Activated CD4-positive, alpha-beta T cell treated with anti-CD3 and anti-CD28 coated beads, Interleukin-2, amount 10 ng/mL, durations not matched to agents 24 days and 14 days (primary cell): ENCODE data around the gene RAB17. TPM values are rescaled to one million over a fixed set of nuclear protein-coding genes. Genes with fewer than 3 reads are reported as not detected.
A peak's percentile ranks its signal among the peaks of the same experiment; 100 is the strongest.
"Not testable (repeated sequence)": the region's sequence is repeated elsewhere in the genome, so short reads cannot be mapped to it uniquely, and the experiment has no call there.

ENCODE experiments used
- DNase-seq: peaks from one replicate; pipeline ENCODE4 v3.0.0; 2022
- H3K27ac Mint-ChIP-seq: one replicate; pipeline ENCODE4 v1.8.0; 2022; ENCODE audit warnings: mild to moderate bottlenecking, mixed read lengths
- H3K27me3 Mint-ChIP-seq: one replicate; pipeline ENCODE4 v1.8.0; 2022; ENCODE audit warnings: mixed read lengths
- H3K36me3 Mint-ChIP-seq: one replicate; pipeline ENCODE4 v1.8.0; 2022; ENCODE audit warnings: low read depth, mild to moderate bottlenecking, mixed read lengths
- H3K4me1 Mint-ChIP-seq: one replicate; pipeline ENCODE4 v1.8.0; 2021; ENCODE audit warnings: mixed read lengths
- H3K4me3 Mint-ChIP-seq: one replicate; pipeline ENCODE4 v1.8.0; 2022; ENCODE audit warnings: mild to moderate bottlenecking, moderate library complexity, mixed read lengths
- H3K9me3 Mint-ChIP-seq: one replicate; pipeline ENCODE4 v1.8.0; 2021; ENCODE audit warnings: mixed read lengths
- intact Hi-C: fragments of 100-400 bp; cut with micrococcal nuclease; formaldehyde crosslinking; loops from one replicate; pipeline ENCODE4 v1.15.1; 2023
- total RNA-seq: library from RNA; stranded (reverse); gene quantifications from 2 replicates; pipeline ENCODE4 v1.2.3, GENCODE V29; 2022

Gene RAB17
- total RNA-seq, 1 donor from 2014 or later, result 0.26 TPM

- Mint-ChIP-seq H3K9me3 (no peaks in the 10 kb centered on the region), H3K36me3 (no peaks in the 10 kb centered on the region), H3K4me1 (peaks cover 19% of the 10 kb centered on the region), H3K27ac (no peak overlapping the region), H3K27me3 (no peaks in the 10 kb centered on the region), H3K4me3 (no peak overlapping the region)
- DNase-seq, result no peak
- intact Hi-C loops, result no loop called here
These were observed 8.1 kb upstream of the RAB17 start for GRCh38 chr2:237598468-237599208.

DNA sequence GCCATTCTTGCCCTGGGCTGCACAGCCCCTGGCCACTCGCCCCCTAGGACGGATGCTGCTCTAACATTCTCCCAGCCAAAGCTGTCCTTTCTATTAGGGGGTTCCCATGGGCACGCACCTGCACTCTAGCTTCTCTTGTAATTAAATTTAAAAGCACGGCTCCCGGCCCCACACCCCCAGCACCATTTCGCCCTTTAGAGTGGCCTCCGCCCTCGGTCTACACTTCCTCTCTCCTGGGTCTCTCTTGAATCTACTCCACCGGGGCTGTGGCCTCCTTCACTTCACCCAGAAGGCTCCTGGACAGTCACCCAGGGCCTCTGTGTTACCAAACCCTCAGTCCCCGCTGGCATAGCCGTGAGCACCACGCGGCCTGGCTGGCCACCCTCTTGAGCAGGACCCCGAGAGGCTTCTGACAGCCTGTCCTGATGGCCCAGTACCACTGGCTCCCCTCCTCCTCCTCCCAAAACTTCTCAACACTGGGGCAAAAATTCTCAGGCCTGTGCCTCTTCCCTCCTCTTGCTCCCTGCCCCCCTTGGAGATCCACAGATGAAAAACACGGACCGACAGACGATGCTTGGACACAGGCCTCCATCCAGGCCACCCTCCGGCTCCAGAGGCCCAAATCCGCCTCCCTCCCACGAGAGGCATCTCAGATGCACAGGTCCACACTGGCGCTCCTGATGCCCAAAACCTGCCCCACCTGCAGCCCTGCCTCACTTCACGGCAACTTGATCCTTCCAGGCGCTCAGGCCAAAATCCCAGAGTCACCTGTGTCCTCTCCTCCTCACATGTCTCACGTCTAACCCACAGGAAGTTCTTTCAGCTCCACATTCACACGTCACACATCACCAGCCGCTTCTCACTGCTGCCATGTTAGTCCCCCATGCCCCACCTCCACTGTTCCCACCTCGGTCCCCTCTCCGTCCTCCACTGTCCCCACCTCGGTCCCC, 6.9 kb upstream of the RAB17 start:
- intact Hi-C loops, result no loop called here
- Mint-ChIP-seq H3K27me3 (no peaks in the 10 kb centered on the region), H3K27ac (peak overlapping the region; percentile 41), H3K4me3 (no peak overlapping the region), H3K9me3 (no peaks in the 10 kb centered on the region), H3K36me3 (no peaks in the 10 kb centered on the region), H3K4me1 (peaks cover 7% of the 10 kb centered on the region)
- no peak for DNase-seq

GRCh38 chr2:237596520-237597195, 6.1 kb upstream of the RAB17 start:
- no peak overlapping the region for H3K27ac Mint-ChIP-seq
- no peaks in the 10 kb centered on the region for H3K9me3 Mint-ChIP-seq
- no peak for DNase-seq
- H3K36me3 Mint-ChIP-seq, result no peaks in the 10 kb centered on the region
- H3K4me3 Mint-ChIP-seq, result no peak overlapping the region
- no peaks in the 10 kb centered on the region for H3K27me3 Mint-ChIP-seq
- intact Hi-C loops, result no loop called here
- H3K4me1 Mint-ChIP-seq, result peaks cover 6% of the 10 kb centered on the region

GRCh38 chr2:237595829-237596519, 5.4 kb upstream of the RAB17 start:
- H3K27me3 Mint-ChIP-seq, H3K36me3 Mint-ChIP-seq: not testable (repeated sequence)
- peaks cover 12% of the 10 kb centered on the region for H3K4me1 Mint-ChIP-seq

DNA sequence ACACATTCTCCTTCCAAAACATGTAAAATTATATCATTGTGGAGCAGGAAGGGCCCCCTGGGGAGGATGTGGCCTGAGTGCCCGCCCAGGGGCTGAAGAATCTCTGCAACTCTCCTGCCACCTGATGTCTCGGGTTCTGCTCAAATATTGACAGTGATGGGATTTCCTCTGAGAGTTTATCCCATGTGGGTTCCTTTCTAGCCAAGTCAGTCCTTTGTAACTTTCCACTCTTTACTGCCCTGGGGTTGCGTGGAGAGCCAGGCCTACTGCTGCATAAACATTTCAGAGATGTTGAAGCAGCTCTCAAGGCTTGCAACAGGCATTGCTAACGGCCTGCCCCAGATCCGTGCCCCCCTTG, 4.0 kb upstream of the RAB17 start:
- Mint-ChIP-seq H3K27ac (no peak overlapping the region), H3K36me3 (no peaks in the 10 kb centered on the region), H3K27me3 (peaks cover 5% of the 10 kb centered on the region), H3K4me1 (peaks cover 16% of the 10 kb centered on the region), H3K9me3 (no peaks in the 10 kb centered on the region), H3K4me3 (no peak overlapping the region)
- no peak for DNase-seq
- intact Hi-C loops, result no loop called here

More at GRCh38 chr2:237595829-237596519, 5.4 kb upstream of the RAB17 start:
- H3K9me3 Mint-ChIP-seq, DNase-seq, intact Hi-C loops, H3K4me3 Mint-ChIP-seq, H3K27ac Mint-ChIP-seq: not testable (repeated sequence)

DNA sequence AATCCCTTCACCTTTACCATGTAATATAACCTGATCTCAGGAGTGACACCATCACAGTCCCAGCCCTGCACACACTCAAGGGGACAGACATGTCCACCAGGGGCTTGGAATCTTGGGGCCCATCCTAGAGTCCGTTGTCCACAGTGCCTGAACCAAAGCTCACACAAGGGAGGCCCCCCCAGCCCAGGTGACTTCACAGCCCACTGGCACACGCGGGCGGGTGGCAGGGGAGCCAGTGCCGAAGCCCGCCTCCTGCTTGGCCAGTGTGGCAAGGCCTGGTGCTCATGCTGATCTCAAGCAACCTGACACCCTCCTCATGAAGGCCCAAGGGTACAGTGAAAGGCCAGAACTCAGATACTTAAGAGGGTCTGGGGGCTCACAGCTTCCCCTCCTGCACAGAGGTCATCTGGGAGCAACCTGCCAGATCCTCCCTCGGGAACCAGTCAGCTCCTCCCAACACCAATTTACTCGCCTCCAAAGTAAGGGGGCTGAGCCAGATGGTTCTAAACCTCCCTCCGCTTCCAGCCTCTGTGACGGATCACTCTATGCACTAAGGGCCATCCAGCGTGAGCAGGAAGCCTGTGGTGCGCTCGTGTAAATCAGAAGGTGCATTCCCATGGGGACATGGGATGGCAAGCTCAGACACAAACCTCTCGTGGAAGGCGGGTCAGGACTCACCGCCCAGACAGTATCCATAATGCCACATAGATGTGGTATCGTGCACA, 3.2 kb upstream of the RAB17 start:
- intact Hi-C loops, result no loop called here
- H3K27ac Mint-ChIP-seq, result no peak overlapping the region
- H3K9me3 Mint-ChIP-seq, result no peaks in the 10 kb centered on the region
- H3K36me3 Mint-ChIP-seq, result no peaks in the 10 kb centered on the region
- H3K27me3 Mint-ChIP-seq, result peaks cover 9% of the 10 kb centered on the region
- no peak for DNase-seq
- peaks cover 16% of the 10 kb centered on the region for H3K4me1 Mint-ChIP-seq
- H3K4me3 Mint-ChIP-seq, result no peak overlapping the region

- peaks cover 14% of the 10 kb centered on the region for H3K4me1 Mint-ChIP-seq
- H3K9me3 Mint-ChIP-seq, result no peaks in the 10 kb centered on the region
- H3K27me3 Mint-ChIP-seq, result peaks cover 9% of the 10 kb centered on the region
- no peak overlapping the region for H3K4me3 Mint-ChIP-seq
- DNase-seq, result no peak
- H3K36me3 Mint-ChIP-seq, result no peaks in the 10 kb centered on the region
- no peak overlapping the region for H3K27ac Mint-ChIP-seq
- intact Hi-C loops, result no loop called here
These were observed 2.5 kb upstream of the RAB17 start for GRCh38 chr2:237593036-237593435.

DNA sequence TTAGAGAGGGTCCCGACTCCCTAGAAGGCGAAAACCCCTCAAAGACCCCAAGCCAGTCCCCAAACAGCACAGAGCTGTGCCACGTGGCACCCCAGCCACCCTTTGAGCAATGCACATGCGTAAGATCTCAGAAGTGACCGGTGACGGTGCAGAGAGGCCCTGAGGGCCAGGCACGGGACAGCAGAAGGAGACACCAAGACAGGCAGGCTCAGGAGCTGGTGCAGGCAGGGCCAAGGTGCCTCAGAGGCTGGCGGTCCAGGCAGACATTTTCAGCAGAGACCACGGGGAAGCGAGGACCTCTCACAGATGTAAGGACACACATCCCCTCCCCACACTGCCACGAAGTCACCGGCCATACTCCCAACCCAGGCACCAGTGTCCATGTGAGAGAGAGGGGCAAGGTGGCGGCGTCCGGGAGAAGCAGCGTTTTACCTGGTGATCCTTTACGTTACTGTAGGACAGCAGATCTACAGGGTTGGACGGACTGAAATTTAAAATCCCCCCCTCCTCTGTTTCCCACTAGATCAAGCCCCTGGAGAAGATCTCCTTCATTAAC, 2.0 kb upstream of the RAB17 start:
- intact Hi-C loops, result no loop called here
- Mint-ChIP-seq H3K36me3 (no peaks in the 10 kb centered on the region), H3K9me3 (no peaks in the 10 kb centered on the region), H3K27me3 (peaks cover 10% of the 10 kb centered on the region), H3K4me3 (no peak overlapping the region), H3K4me1 (peaks cover 10% of the 10 kb centered on the region), H3K27ac (no peak overlapping the region)
- DNase-seq, result no peak

DNA sequence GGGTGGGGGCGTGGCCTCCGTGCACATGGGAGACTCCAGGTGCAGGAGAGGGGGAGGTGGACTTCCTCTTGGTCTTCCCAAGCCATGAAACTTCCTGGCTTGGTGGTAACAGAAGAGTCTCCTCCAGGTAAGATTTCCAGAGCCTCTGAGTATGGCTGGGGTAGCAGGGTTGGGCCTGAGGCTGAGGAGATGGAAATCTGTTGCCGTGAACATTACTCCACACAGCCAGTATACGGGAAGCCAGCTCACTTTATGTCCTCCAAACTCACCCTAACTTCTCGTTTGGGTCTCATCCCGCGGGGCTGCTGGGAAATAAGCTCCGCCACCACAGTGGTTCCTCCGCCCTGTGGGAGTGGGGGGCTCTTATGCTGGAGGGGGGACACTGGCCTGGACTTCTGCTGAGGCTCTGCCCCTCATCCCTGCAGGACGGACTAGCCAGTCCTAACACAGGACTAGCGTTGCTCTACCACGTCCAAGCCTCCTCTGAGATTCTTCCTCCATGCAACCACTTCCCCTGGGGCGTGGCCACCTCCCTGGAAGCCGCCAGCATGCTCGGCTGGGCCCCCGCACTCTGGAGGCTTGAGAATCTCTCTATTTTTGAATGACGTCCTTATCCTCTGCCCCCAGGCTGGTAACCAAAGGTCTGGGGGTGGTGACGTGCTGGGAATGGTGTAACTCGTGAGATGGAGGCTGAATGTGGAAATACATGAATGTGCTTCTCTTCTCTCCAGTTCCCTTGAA, 777 bp upstream of the RAB17 start:
- peaks cover 14% of the 10 kb centered on the region for H3K27me3 Mint-ChIP-seq
- H3K9me3 Mint-ChIP-seq, result no peaks in the 10 kb centered on the region
- H3K4me1 Mint-ChIP-seq, result peaks cover 10% of the 10 kb centered on the region
- peak overlapping the region; percentile 32 for H3K27ac Mint-ChIP-seq
- intact Hi-C loops, result no loop called here
- H3K36me3 Mint-ChIP-seq, result no peaks in the 10 kb centered on the region
- DNase-seq, result peak; percentile 69
- peak overlapping the region; percentile 14 for H3K4me3 Mint-ChIP-seq

GRCh38 chr2:237588044-237588696, 2.4 kb downstream of the RAB17 start:
- H3K27me3 Mint-ChIP-seq, result peaks cover 14% of the 10 kb centered on the region
- H3K4me1 Mint-ChIP-seq, result peaks cover 10% of the 10 kb centered on the region
- H3K4me3 Mint-ChIP-seq, result no peak overlapping the region
- no peak overlapping the region for H3K27ac Mint-ChIP-seq
- intact Hi-C loops, result no loop called here
- H3K36me3 Mint-ChIP-seq, result no peaks in the 10 kb centered on the region
- no peak for DNase-seq
- H3K9me3 Mint-ChIP-seq, result no peaks in the 10 kb centered on the region

DNA sequence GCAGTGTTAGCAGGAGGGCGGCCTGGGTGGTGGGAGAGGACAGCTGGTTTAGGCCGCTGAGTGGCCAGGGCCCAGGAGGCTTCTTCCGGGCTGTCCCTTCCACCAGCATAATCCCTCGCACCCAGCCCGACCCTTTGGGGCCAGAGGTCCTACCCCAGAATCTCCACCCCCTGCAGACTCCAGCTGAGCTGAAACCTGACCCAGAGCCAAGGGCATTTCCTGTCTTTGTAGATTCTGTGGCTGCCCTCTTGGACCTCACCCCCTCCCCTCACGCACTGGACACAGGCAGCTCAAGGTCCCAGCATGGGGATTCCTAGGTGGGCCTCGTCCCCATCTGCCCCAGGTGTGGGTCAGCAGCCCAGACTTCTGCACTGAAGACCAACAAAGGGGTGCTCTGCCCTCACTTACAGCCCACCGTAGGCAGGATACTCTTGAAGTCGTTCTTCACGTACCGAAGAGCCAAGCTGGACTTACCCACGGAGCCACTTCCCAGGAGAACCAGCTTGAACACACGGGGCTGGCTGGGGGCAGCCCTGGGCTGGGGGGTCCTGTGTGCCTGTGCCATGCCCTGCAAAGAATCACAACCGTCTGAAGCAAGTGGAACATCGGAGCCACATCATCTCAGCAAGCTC, 4.8 kb downstream of the RAB17 start:
- Mint-ChIP-seq H3K4me1 (peaks cover 7% of the 10 kb centered on the region), H3K27me3 (peaks cover 14% of the 10 kb centered on the region), H3K4me3 (no peak overlapping the region), H3K36me3 (no peaks in the 10 kb centered on the region), H3K27ac (no peak overlapping the region), H3K9me3 (no peaks in the 10 kb centered on the region)
- DNase-seq, result no peak
- intact Hi-C loops, result no loop called here
